HG03097 (cell line): ENCODE measurements around the gene ELP4.
"Not testable (repeated sequence)": the region's sequence is repeated elsewhere in the genome, so short reads cannot be mapped to it uniquely, and the experiment has no call there.

Experiments
- ATAC-seq: cut with Tn5 transposase; IDR thresholded peaks from one replicate; pipeline ENCODE4 v1.9.1; 2021; ENCODE audit not compliant: unreplicated experiment, low FRiP score

Gene ELP4

GRCh38 chr11:31641477-31642062 lies 132.0 kb downstream of the ELP4 start:
- ATAC-seq = no peak

DNA sequence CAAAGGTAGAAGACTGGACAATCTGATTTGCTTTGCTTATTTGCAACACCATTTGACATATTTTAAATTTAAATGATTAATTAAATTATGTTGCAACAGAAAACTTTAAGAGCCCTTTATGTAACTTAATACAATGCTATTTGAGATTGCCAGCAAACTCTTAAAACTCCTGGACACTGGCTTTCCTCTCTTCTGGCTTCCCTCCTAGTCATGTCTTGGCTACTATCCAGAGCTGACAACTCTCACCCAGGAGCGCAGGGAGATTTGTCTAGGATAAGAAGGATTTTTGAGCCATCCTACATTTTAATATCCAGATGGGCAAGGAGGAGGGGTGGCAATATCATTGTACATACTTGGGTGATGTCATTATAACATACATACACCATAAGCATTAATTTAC lies 134.3 kb downstream of the ELP4 start:
- ATAC-seq = no peak

DNA sequence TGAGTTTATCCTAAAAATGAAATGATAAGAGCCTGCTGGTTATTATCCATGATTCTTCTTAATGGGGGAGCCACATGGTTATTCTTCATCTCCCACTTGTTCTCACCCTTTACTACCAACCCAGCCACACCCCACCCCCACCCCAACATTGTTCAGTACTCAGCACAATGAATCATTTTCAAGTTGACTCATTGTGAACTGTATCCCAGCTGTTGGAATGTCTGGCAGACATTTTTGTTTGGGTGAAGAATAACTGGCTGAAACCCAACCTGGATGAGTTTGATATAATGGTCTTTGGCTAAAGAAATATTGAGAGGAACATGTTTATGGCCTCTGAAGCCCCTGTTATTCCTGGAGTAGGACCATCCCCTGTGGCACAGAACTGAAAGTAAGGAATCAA lies 136.2 kb downstream of the ELP4 start:
- ATAC-seq = no peak

GRCh38 chr11:31646216-31646615 lies 136.6 kb downstream of the ELP4 start:
- ATAC-seq = no peak

DNA sequence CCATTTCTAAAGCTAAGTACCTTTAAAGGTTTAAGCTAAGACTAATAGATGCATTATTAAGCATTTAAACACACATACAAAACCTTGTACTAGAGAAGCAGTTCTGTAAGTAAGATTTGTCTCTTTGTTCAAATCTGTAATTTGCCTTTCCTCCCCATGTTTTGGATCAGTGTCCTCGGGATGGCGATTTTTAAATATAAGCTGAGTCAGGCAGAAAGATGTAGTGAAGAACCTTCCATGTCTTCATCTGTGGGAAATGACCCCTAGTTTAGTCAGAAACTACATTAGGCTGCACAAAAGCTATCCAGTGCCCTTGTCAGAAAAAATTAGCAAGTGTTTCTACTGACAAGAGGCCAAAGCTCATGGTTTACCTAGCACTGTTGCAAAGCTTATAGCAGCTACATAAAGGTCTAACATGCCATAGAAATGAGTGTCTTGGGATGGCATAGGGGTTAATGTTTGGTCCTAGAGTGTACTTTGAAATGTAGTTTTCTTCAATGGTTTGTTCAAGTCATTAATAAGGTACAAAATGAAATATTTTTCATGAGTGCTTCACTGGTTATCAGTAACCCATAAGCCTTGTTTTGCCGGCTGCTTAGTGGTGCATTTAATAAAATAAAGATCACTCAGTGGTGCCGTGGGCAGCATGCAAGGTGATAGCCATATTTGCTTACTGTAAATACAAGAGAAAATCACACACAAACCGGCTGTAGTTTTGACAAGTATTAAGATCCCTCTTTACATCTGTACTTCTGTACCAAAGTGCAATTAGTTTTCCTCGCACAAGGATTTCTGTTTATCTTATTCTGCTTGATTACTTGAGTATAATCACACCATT lies 139.8 kb downstream of the ELP4 start:
- no peak for ATAC-seq

DNA sequence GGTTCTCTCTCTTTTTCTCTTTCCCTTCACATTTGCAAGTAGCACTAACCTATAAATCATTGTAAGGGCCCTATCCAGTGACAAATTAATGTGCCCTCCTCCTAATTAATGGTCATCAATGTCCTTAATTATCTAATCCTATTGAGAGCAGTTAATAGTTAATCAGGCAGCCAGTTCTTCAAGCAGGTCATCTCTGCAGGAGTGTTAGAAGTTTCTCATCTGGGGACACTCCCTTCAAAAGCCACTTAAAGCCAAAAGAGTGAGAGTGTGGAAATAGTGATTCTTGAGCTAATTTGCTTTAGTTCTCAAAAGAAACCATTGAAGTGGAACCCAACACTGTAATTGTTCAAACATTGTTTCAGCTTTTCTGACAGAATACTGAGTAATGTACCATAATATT lies 141.6 kb downstream of the ELP4 start:
- ATAC-seq = peak; percentile 32

- peak; percentile 57 for ATAC-seq
These were observed 142.3 kb downstream of the ELP4 start for GRCh38 chr11:31651822-31652221.

GRCh38 chr11:31652528-31652927 lies 143.0 kb downstream of the ELP4 start:
- ATAC-seq = no peak

GRCh38 chr11:31655483-31655882 lies 145.9 kb downstream of the ELP4 start:
- no peak for ATAC-seq

DNA sequence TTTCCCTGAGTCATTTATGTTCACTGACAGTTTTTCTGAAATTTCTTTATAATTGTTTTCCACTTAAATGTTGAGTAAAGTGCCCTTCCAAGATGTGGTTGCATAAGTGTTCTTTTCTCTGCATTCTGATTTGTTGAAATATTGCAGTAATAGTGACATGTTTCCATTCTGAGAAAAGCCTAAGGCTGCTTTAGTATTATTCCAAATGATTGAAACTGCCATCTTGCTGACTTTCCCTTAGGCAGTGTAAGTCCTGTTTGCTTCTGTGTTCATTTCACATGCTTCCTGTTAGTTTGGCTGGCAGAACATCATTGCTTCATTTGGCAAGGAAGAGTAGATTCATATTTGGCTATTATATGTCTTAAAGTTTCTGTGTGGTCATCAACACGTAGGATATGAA lies 146.5 kb downstream of the ELP4 start:
- no peak for ATAC-seq

GRCh38 chr11:31657091-31657490 lies 147.5 kb downstream of the ELP4 start:
- ATAC-seq = no peak

GRCh38 chr11:31664129-31664528 lies 154.6 kb downstream of the ELP4 start:
- no peak for ATAC-seq

- no peak for ATAC-seq
These were observed 155.4 kb downstream of the ELP4 start for GRCh38 chr11:31664954-31665353.

GRCh38 chr11:31671681-31672080 lies 162.1 kb downstream of the ELP4 start:
- no peak for ATAC-seq

DNA sequence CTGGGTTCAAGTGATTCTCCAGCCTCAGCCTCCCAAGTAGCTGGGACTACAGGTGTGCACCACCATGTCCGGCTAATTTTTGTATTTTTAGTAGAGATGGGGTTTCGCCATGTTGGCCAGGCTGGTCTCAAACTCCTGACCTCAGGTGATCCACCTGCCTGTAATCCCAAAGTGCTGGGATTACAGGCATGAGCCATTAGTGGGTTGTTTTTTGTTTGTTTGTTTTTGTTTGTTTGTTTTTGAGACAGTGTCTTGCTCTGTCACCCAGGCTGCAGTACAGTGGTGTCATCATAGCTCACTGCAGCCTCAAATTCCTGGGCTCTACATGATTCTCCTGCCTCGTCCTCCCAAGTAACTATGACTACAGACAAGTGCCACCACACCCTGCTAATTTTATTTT lies 163.5 kb downstream of the ELP4 start:
- ATAC-seq = not testable (repeated sequence)

- ATAC-seq = no peak
These were observed 166.9 kb downstream of the ELP4 start for GRCh38 chr11:31676280-31676982.

DNA sequence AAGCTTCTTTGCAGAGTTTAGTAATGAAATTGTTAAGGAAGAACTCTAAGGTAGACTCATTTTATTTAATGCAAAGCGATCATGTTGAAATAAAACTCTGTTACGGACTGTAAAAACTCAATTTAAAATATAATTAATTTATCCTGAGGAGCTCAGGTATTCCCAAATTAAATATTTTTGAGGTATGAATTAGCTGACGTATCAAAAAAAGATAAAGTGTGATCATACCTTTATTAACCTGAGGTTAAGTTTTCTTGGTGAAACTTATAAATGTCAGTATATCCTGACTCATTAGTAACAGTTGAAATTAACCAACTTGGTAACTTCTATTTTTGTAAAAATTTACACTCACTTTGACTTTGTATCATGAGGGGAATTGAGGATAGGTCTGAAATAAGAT lies 171.2 kb downstream of the ELP4 start:
- ATAC-seq = no peak

DNA sequence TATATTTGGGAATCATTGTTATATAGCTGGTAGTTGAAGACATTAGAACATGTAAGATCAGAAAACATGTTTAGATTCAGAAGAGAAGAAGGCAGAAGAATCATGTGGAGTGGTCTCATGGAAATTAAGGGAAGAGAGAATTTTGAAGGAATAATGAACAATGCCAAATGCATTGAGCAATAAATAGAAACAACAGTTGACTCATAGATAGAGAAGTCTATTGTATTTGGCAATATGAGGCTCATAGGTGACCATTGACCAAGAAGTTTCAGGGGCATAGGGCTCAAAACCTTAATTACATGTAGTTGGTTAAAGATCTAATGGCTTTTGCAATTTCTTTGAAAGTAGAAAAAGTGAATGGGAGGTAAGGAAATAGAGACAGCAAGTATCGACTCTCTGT lies 177.7 kb downstream of the ELP4 start:
- no peak for ATAC-seq

- ATAC-seq = no peak
These were observed 178.3 kb downstream of the ELP4 start for GRCh38 chr11:31687861-31688260.

DNA sequence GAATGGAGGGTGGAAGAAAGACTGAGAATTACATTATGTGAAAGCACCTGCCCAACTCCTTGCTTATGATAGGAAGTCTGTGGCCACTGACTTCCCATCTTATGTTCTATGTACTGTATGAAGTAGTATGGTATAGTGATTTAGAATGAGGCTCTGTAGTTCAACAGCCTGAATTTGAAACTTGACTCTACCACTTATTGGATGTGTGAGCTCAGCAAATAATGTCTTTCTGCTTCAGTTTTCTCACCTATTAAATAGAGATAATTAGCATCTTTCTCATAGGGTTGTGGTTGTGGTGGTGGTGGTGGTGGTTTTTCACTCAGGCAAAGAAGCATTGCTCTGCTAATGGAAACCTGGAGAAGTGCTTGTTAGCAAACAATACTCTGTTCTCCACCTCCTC lies 180.0 kb downstream of the ELP4 start:
- no peak for ATAC-seq

DNA sequence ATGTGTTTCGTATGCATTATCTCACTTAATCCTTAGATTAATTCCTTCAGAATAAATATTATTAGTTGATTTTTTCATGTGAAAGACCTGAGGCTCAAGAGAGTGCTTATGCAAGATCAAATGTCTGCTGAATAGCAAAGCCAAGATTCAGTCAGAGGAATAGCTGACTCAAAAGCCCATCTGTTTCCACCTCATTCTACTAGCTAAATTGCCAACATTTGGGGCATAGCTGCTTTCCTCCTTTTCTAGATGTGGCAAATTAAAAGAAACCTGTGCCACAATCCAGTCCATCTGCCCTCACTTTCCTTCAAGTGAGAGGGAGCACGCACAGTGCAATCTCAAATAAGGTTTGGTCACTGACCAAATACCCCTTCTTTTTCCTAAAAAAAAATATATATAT lies 180.5 kb downstream of the ELP4 start:
- no peak for ATAC-seq

DNA sequence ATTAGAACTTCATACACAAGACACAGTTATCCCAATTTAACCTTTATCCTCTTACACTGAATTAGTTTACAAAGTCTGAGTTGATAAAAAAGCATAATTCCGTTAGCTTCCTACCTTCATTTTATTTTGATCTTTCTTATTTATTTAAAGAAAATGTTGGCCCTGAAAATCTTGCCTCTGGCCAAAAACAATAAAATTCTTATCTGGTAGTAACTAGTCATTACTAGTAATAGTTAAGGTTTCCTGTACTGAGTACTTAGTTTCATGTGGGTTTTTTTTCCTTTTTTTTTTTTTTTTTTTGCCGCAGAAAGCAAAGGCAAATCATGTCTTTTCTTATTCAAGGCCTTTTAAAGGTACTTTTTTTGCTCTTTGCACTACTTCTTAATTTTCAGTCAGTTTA lies 180.9 kb downstream of the ELP4 start:
- ATAC-seq = no peak
